ENCODE measurements around the gene NDUFS8.

The NDUFS8 gene

GRCh38 chr11:68071281-68072048 is 41.0 kb downstream of the NDUFS8 start:
- H4K8ac ChIP-seq (ENCODE audit: low read depth, low read length) = no peak overlapping the region
- H2BK5ac ChIP-seq (ENCODE audit: low read length) = no peak overlapping the region
- WGBS (ENCODE audit: extremely low coverage, insufficient coverage, low lambda C conversion rate) = no CpG with 5 or more reads among the region's 3 CpGs

GRCh38 chr11:68074584-68075352 is 44.3 kb downstream of the NDUFS8 start:
- no peak overlapping the region for H3K18ac ChIP-seq (ENCODE audit: low read length)
- no peak overlapping the region for H2BK15ac ChIP-seq (replicated peaks; ENCODE audit: low read depth)
- H3K23ac ChIP-seq (ENCODE audit: low read length) = no peak overlapping the region
- H3K27ac ChIP-seq (ENCODE audit: low read depth, low read length) = no peak overlapping the region
- H2AK5ac ChIP-seq (ENCODE audit: low read length) = no peak overlapping the region
- H4K5ac ChIP-seq (ENCODE audit: low read length) = no peak overlapping the region
- H3K4me1 ChIP-seq (ENCODE audit: control insufficient read depth, low read depth, low read length) = no peaks in the 10 kb centered on the region
- H3K4me2 ChIP-seq (ENCODE audit: low read length) = no peak overlapping the region
- no peak overlapping the region for H4K8ac ChIP-seq (ENCODE audit: low read depth, low read length)
- H2BK120ac ChIP-seq (ENCODE audit: low read depth, low read length) = no peak overlapping the region
- WGBS (ENCODE audit: extremely low coverage, insufficient coverage, low lambda C conversion rate) = no CpG with 5 or more reads among the region's 10 CpGs
- peaks cover 1% of the 10 kb centered on the region for H3K36me3 ChIP-seq (ENCODE audit: control insufficient read depth, insufficient read depth, low read length)
- no peaks in the 10 kb centered on the region for H3K27me3 ChIP-seq (ENCODE audit: insufficient read depth, low read length, poor library complexity)
- no peak overlapping the region for H3K9ac ChIP-seq (ENCODE audit: low read length)
- H3K56ac ChIP-seq (ENCODE audit: low read length) = no peak overlapping the region
- H2BK5ac ChIP-seq (ENCODE audit: low read length) = no peak overlapping the region
- peaks cover 2% of the 10 kb centered on the region for H3K79me2 ChIP-seq (ENCODE audit: control insufficient read depth, insufficient read depth, low read length)
- DNase-seq = no peak
- no peak overlapping the region for H3K4me3 ChIP-seq (ENCODE audit: low read length)
- no peak overlapping the region for H3K4ac ChIP-seq (ENCODE audit: low read depth, low read length)
- peaks cover 10% of the 10 kb centered on the region for H3K79me1 ChIP-seq (ENCODE audit: low read length)

More at GRCh38 chr11:68071281-68072048, 41.0 kb downstream of the NDUFS8 start:
- no peak overlapping the region for H3K9ac ChIP-seq (ENCODE audit: low read length)
- H3K27ac ChIP-seq (ENCODE audit: low read depth, low read length) = no peak overlapping the region
- H3K27me3 ChIP-seq (ENCODE audit: insufficient read depth, low read length, poor library complexity) = no peaks in the 10 kb centered on the region
- H3K4ac ChIP-seq (ENCODE audit: low read depth, low read length) = no peak overlapping the region
- peaks cover 2% of the 10 kb centered on the region for H3K79me2 ChIP-seq (ENCODE audit: control insufficient read depth, insufficient read depth, low read length)
- H2AK5ac ChIP-seq (ENCODE audit: low read length) = no peak overlapping the region
- DNase-seq = no peak
- H3K79me1 ChIP-seq (ENCODE audit: low read length) = peaks cover 5% of the 10 kb centered on the region
- peaks cover 9% of the 10 kb centered on the region for H3K36me3 ChIP-seq (ENCODE audit: control insufficient read depth, insufficient read depth, low read length)
- H2BK120ac ChIP-seq (ENCODE audit: low read depth, low read length) = no peak overlapping the region
- no peak overlapping the region for H2BK15ac ChIP-seq (replicated peaks; ENCODE audit: low read depth)
- H3K4me3 ChIP-seq (ENCODE audit: low read length) = no peak overlapping the region
- H3K18ac ChIP-seq (ENCODE audit: low read length) = no peak overlapping the region
- H3K56ac ChIP-seq (ENCODE audit: low read length) = no peak overlapping the region
- no peaks in the 10 kb centered on the region for H3K4me1 ChIP-seq (ENCODE audit: control insufficient read depth, low read depth, low read length)
- no peak overlapping the region for H4K5ac ChIP-seq (ENCODE audit: low read length)
- H3K23ac ChIP-seq (ENCODE audit: low read length) = no peak overlapping the region
- no peak overlapping the region for H3K4me2 ChIP-seq (ENCODE audit: low read length)

GRCh38 chr11:68076371-68077042 is 46.0 kb downstream of the NDUFS8 start:
- Histone ChIP-seq H3K4me2 (ENCODE audit: low read length) (no peak overlapping the region), H2BK15ac (replicated peaks; ENCODE audit: low read depth) (no peak overlapping the region), H3K79me1 (ENCODE audit: low read length) (peaks cover 15% of the 10 kb centered on the region), H2BK120ac (ENCODE audit: low read depth, low read length) (no peak overlapping the region), H4K5ac (ENCODE audit: low read length) (no peak overlapping the region), H3K23ac (ENCODE audit: low read length) (no peak overlapping the region), H3K4me3 (ENCODE audit: low read length) (no peak overlapping the region), H2BK5ac (ENCODE audit: low read length) (no peak overlapping the region), H3K27me3 (ENCODE audit: insufficient read depth, low read length, poor library complexity) (no peaks in the 10 kb centered on the region), H3K18ac (ENCODE audit: low read length) (no peak overlapping the region), H3K4me1 (ENCODE audit: control insufficient read depth, low read depth, low read length) (no peaks in the 10 kb centered on the region), H3K79me2 (ENCODE audit: control insufficient read depth, insufficient read depth, low read length) (peaks cover 2% of the 10 kb centered on the region), H2AK5ac (ENCODE audit: low read length) (no peak overlapping the region), H4K8ac (ENCODE audit: low read depth, low read length) (no peak overlapping the region), H3K4ac (ENCODE audit: low read depth, low read length) (no peak overlapping the region), H3K27ac (ENCODE audit: low read depth, low read length) (no peak overlapping the region), H3K56ac (ENCODE audit: low read length) (no peak overlapping the region), H3K36me3 (ENCODE audit: control insufficient read depth, insufficient read depth, low read length) (no peaks in the 10 kb centered on the region), H3K9ac (ENCODE audit: low read length) (no peak overlapping the region)
- 100% methylated on average over 1 of the region's 11 CpGs for WGBS (ENCODE audit: extremely low coverage, insufficient coverage, low lambda C conversion rate)
- DNase-seq = peak; percentile 16

- H3K23ac ChIP-seq (ENCODE audit: low read length) = no peak overlapping the region
- H3K56ac ChIP-seq (ENCODE audit: low read length) = no peak overlapping the region
- H3K9ac ChIP-seq (ENCODE audit: low read length) = no peak overlapping the region
- H3K18ac ChIP-seq (ENCODE audit: low read length) = no peak overlapping the region
- no peak for DNase-seq
- no peak overlapping the region for H4K5ac ChIP-seq (ENCODE audit: low read length)
- H3K79me1 ChIP-seq (ENCODE audit: low read length) = peaks cover 18% of the 10 kb centered on the region
- no peak overlapping the region for H3K4me2 ChIP-seq (ENCODE audit: low read length)
- H3K79me2 ChIP-seq (ENCODE audit: control insufficient read depth, insufficient read depth, low read length) = peaks cover 4% of the 10 kb centered on the region
- H3K36me3 ChIP-seq (ENCODE audit: control insufficient read depth, insufficient read depth, low read length) = no peaks in the 10 kb centered on the region
- no peak overlapping the region for H3K27ac ChIP-seq (ENCODE audit: low read depth, low read length)
- no peaks in the 10 kb centered on the region for H3K27me3 ChIP-seq (ENCODE audit: insufficient read depth, low read length, poor library complexity)
- no peak overlapping the region for H3K4me3 ChIP-seq (ENCODE audit: low read length)
- H2AK5ac ChIP-seq (ENCODE audit: low read length) = no peak overlapping the region
- no peak overlapping the region for H2BK5ac ChIP-seq (ENCODE audit: low read length)
- WGBS (ENCODE audit: extremely low coverage, insufficient coverage, low lambda C conversion rate) = no CpG with 5 or more reads among the region's 8 CpGs
- H2BK15ac ChIP-seq (replicated peaks; ENCODE audit: low read depth) = no peak overlapping the region
- H2BK120ac ChIP-seq (ENCODE audit: low read depth, low read length) = no peak overlapping the region
- H3K4ac ChIP-seq (ENCODE audit: low read depth, low read length) = no peak overlapping the region
- H3K4me1 ChIP-seq (ENCODE audit: control insufficient read depth, low read depth, low read length) = no peaks in the 10 kb centered on the region
- H4K8ac ChIP-seq (ENCODE audit: low read depth, low read length) = no peak overlapping the region
Observed at GRCh38 chr11:68077617-68078582, 47.4 kb downstream of the NDUFS8 start.

GRCh38 chr11:68080860-68081259 is 50.4 kb downstream of the NDUFS8 start:
- H3K79me1 ChIP-seq (ENCODE audit: low read length) = peaks cover 13% of the 10 kb centered on the region
- no peak overlapping the region for H2BK120ac ChIP-seq (ENCODE audit: low read depth, low read length)
- no peak overlapping the region for H4K8ac ChIP-seq (ENCODE audit: low read depth, low read length)
- no peaks in the 10 kb centered on the region for H3K4me1 ChIP-seq (ENCODE audit: control insufficient read depth, low read depth, low read length)
- H3K4ac ChIP-seq (ENCODE audit: low read depth, low read length) = no peak overlapping the region
- no peak overlapping the region for H3K27ac ChIP-seq (ENCODE audit: low read depth, low read length)
- H4K5ac ChIP-seq (ENCODE audit: low read length) = no peak overlapping the region
- peaks cover 5% of the 10 kb centered on the region for H3K79me2 ChIP-seq (ENCODE audit: control insufficient read depth, insufficient read depth, low read length)
- H3K9ac ChIP-seq (ENCODE audit: low read length) = no peak overlapping the region
- no peak overlapping the region for H3K56ac ChIP-seq (ENCODE audit: low read length)
- no peak overlapping the region for H3K4me2 ChIP-seq (ENCODE audit: low read length)
- H3K27me3 ChIP-seq (ENCODE audit: insufficient read depth, low read length, poor library complexity) = no peaks in the 10 kb centered on the region
- no peak overlapping the region for H3K4me3 ChIP-seq (ENCODE audit: low read length)
- DNase-seq = no peak
- H3K23ac ChIP-seq (ENCODE audit: low read length) = no peak overlapping the region
- no peaks in the 10 kb centered on the region for H3K36me3 ChIP-seq (ENCODE audit: control insufficient read depth, insufficient read depth, low read length)
- no peak overlapping the region for H2AK5ac ChIP-seq (ENCODE audit: low read length)
- no peak overlapping the region for H2BK15ac ChIP-seq (replicated peaks; ENCODE audit: low read depth)
- WGBS (ENCODE audit: extremely low coverage, insufficient coverage, low lambda C conversion rate) = no CpG with 5 or more reads among the region's 8 CpGs
- no peak overlapping the region for H3K18ac ChIP-seq (ENCODE audit: low read length)
- no peak overlapping the region for H2BK5ac ChIP-seq (ENCODE audit: low read length)
